K562 (cell line): ENCODE data around the gene GPC3. TPM values are rescaled to one million over a fixed set of nuclear protein-coding genes. Genes with fewer than 3 reads are reported as not detected.

Experiments
- ATAC-seq: fragments of 200-7000 bp; cut with Tn5 transposase; 3 replicates; pipeline ENCODE4 v1.9.1; 2020; ENCODE audit warnings: moderate library complexity
- BruUV-seq: library from RNA; stranded (reverse); fragments of 400-500 nt; replicated peaks from 2 replicates; lab custom pipeline; 2021; lab: Mats Ljungman, UMichigan
- CTCF ChIA-PET: fragments of 300-600 bp; formaldehyde crosslinking; extraction: SDS; loops from one replicate; lab custom pipeline; 2021; ENCODE audit warnings: low intra/inter-chr PET ratio; lab: Yijun Ruan, JAX
- POLR2A ChIA-PET: fragments of 300-600, 350-650 bp; sonication (Branson Sonifier 250); formaldehyde crosslinking; extraction: SDS; loops from one replicate; lab custom pipeline; 2021; ENCODE audit warnings: antibody characterized with exemption, inconsistent platforms; lab: Yijun Ruan, JAX
- DNase-seq, 4 experiments: peaks; one replicate each; pipeline versions ENCODE4 v3.0.0 to v3.0.0-alpha.2; 2011 to 2018; ENCODE audit warnings: low spot score in 3 of 4, mixed read lengths in 3 of 4; ENCODE audit errors: extremely low read depth in 1 of 4
- FAIRE-seq: peaks from 2 replicates; lab custom pipeline; 2011; peaks lifted over from hg19 to GRCh38; lab: Jason Lieb, UNC
- H2AFZ ChIP-seq: 2 replicates; pipeline ENCODE4 v1.6.0; 2011; ENCODE audit warnings: low read depth, low read length, control low read depth, inconsistent platforms
- H3K27ac ChIP-seq: fragments of 200-600 bp; 3 replicates; pipeline ENCODE4 v1.8.0; 2011; ENCODE audit warnings: low read depth, mild to moderate bottlenecking, control low read depth, inconsistent platforms, low read length, moderate library complexity, mixed read lengths; ENCODE audit errors: extremely low read depth
- H3K27me3 ChIP-seq, 2 experiments: fragments of 300-600 bp in 1 of 2; 2 replicates in 1 of 2; 3 replicates in 1 of 2; pipeline versions ENCODE4 v1.6.0 to v1.8.0; 2011; ENCODE audit warnings: inconsistent platforms in 2 of 2, low read length in 2 of 2, mild to moderate bottlenecking in 1 of 2, mixed read lengths in 1 of 2, moderate library complexity in 1 of 2; ENCODE audit not compliant: control insufficient read depth in 2 of 2, insufficient read depth in 2 of 2
- H3K36me3 ChIP-seq: fragments of 300-600 bp; 3 replicates; pipeline ENCODE4 v1.8.0; 2011; ENCODE audit warnings: mild to moderate bottlenecking, low read length, inconsistent platforms; ENCODE audit not compliant: control insufficient read depth, insufficient read depth
- H3K4me1 ChIP-seq, 2 experiments: fragments of 200-600 bp in 1 of 2; replicated peaks in 1 of 2; 2 replicates in 1 of 2; 3 replicates in 1 of 2; pipeline versions ENCODE4 v1.5.1 to v1.8.0; 2011; ENCODE audit warnings: inconsistent platforms in 2 of 2, low read length in 2 of 2, mild to moderate bottlenecking in 1 of 2, mixed read lengths in 1 of 2, moderate library complexity in 1 of 2; ENCODE audit not compliant: control insufficient read depth in 2 of 2, insufficient read depth in 2 of 2
- H3K4me2 ChIP-seq: 2 replicates; pipeline ENCODE4 v1.6.1; 2011; ENCODE audit warnings: low read length, control low read depth, inconsistent platforms, mixed read lengths; ENCODE audit not compliant: insufficient read depth
- H3K4me3 ChIP-seq: fragments of 200-600 bp; sonication (generic), shearing (Covaris generic); 2 replicates; pipeline ENCODE4 v1.5.1; 2016; ENCODE audit warnings: control low read depth, inconsistent platforms
- H3K79me2 ChIP-seq: fragments of 200-600 bp; 3 replicates; pipeline ENCODE4 v1.8.0; 2011; ENCODE audit warnings: low read length, inconsistent platforms; ENCODE audit not compliant: control insufficient read depth, insufficient read depth
- H3K9ac ChIP-seq, 2 experiments: 2 replicates each; pipeline versions ENCODE4 v1.6.0 to v1.6.1; 2011; ENCODE audit warnings: low read depth in 2 of 2, low read length in 2 of 2, control low read depth in 1 of 2, inconsistent platforms in 1 of 2, mild to moderate bottlenecking in 1 of 2, mixed read lengths in 1 of 2; ENCODE audit not compliant: insufficient read depth in 1 of 2
- H3K9me1 ChIP-seq: one replicate; pipeline ENCODE4 v1.6.0; 2011; ENCODE audit warnings: inconsistent platforms, mild to moderate bottlenecking, low read length, moderate library complexity; ENCODE audit not compliant: control insufficient read depth, insufficient read depth
- H3K9me3 ChIP-seq: replicated peaks from 2 replicates; pipeline ENCODE4 v1.5.1; 2011; ENCODE audit warnings: low read depth, low read length, inconsistent platforms; ENCODE audit not compliant: control insufficient read depth, insufficient read depth
- H4K20me1 ChIP-seq: replicated peaks from 2 replicates; pipeline ENCODE4 v1.6.1; 2011; ENCODE audit warnings: low read length, inconsistent platforms, mixed read lengths; ENCODE audit not compliant: control insufficient read depth, insufficient read depth
- BCL6 ChIP-seq: fragments of 250-450 bp; sonication (Bioruptor Pico); IDR thresholded peaks from 2 replicates; pipeline ENCODE4 v1.4.0; 2020
- BHLHE40 ChIP-seq: IDR thresholded peaks from 2 replicates; pipeline ENCODE4 v1.6.1; 2011; ENCODE audit warnings: low read length, improper control_type of control experiment
- CUX1 ChIP-seq: fragments of 200-800 bp; sonication (Bioruptor generic); IDR thresholded peaks from 2 replicates; pipeline ENCODE4 v1.6.1; 2016; ENCODE audit warnings: missing genetic modification characterization, missing compliant biosample characterization
- ESRRB ChIP-seq: fragments of 250-450 bp; sonication (Bioruptor Pico); IDR thresholded peaks from 2 replicates; pipeline ENCODE4 v1.5.0; 2020; ENCODE audit warnings: mild to moderate bottlenecking, moderate library complexity, borderline replicate concordance
- HMGXB4 ChIP-seq: sonication (generic); formaldehyde crosslinking; IDR thresholded peaks from 2 replicates; pipeline ENCODE4 v1.8.1; 2023; ENCODE audit warnings: mild to moderate bottlenecking, missing genetic modification reagents
- MTA3 ChIP-seq: fragments of 450-650 bp; formaldehyde crosslinking; IDR thresholded peaks from 2 replicates; pipeline ENCODE4 v1.6.1; 2017; ENCODE audit warnings: mild to moderate bottlenecking, borderline replicate concordance
- NR2C2 ChIP-seq, 2 experiments: fragments of 200-800 bp in 1 of 2; sonication (Bioruptor generic) in 1 of 2; sonication (generic) in 1 of 2; formaldehyde crosslinking in 1 of 2; IDR thresholded peaks; 2 replicates each; pipeline versions ENCODE4 v1.6.1 to v1.8.0; 2016 to 2022; ENCODE audit warnings: mild to moderate bottlenecking in 1 of 2, missing compliant biosample characterization in 1 of 2, missing genetic modification characterization in 1 of 2, missing genetic modification reagents in 1 of 2
- ZMIZ1 ChIP-seq, 2 experiments: fragments of 150-350 bp in 1 of 2; IDR thresholded peaks; 2 replicates each; pipeline ENCODE4 v1.6.1; 2012 to 2016; ENCODE audit warnings: low read depth in 2 of 2, low read length in 2 of 2, mild to moderate bottlenecking in 1 of 2, moderate library complexity in 1 of 2
- ZNF778 ChIP-seq: fragments of 450-650 bp; formaldehyde crosslinking; IDR thresholded peaks from 2 replicates; pipeline ENCODE4 v1.4.0; 2020; ENCODE audit warnings: mild to moderate bottlenecking, moderate library complexity
- ZSCAN32 ChIP-seq: fragments of 450-650 bp; formaldehyde crosslinking; IDR thresholded peaks from 2 replicates; pipeline ENCODE4 v1.4.0; 2020; ENCODE audit warnings: mild to moderate bottlenecking, moderate library complexity
- WGBS: fragments of 100-300 bp; shearing (Covaris generic); methylation state at CpG from one replicate; pipeline ENCODE4 v1.1.6; 2016; ENCODE audit warnings: low coverage, mixed read lengths; ENCODE audit not compliant: insufficient coverage; ENCODE audit errors: missing lambda C conversion rate; 5-methylcytosine and 5-hydroxymethylcytosine counted together
- in situ Hi-C: fragments of 300-500 bp; cut with MboI; formaldehyde crosslinking; loops from 4 replicates; pipeline ENCODE4 v1.15.0; 2018; ENCODE audit warnings: inconsistent platforms, mixed read lengths
- intact Hi-C: fragments of 100-400 bp; cut with micrococcal nuclease; formaldehyde crosslinking; loops from 2 replicates; pipeline ENCODE4 v1.14.2; 2022
- polyA plus RNA-seq, 8 experiments: library from polyadenylated mRNA; depleted of rRNA in 4 of 8; stranded (reverse) in 5 of 8; unstranded in 3 of 8; fragments of >200 nt; fragmentation: Nextera tagmentation in 2 of 8; fragmentation: Illumina TruSeq in 1 of 8; extraction: Ambion mirVana in 2 of 8; extraction: Trizol in 1 of 8; gene quantifications; 2 replicates each; pipeline versions ENCODE4 v1.2.1 to v1.2.3, GENCODE V29; 2011 to 2014; ENCODE audit warnings: inconsistent platforms in 1 of 8, missing spikeins in 1 of 8
- total RNA-seq, 7 experiments: library from RNA; depleted of rRNA in 6 of 7; stranded (reverse); fragments of >200 nt in 6 of 7; fragmentation: Illumina TruSeq in 2 of 7; extraction: Trizol in 2 of 7; gene quantifications; 2 replicates each; pipeline versions ENCODE4 v1.2.1 to v1.2.3, GENCODE V29; 2011 to 2021; ENCODE audit warnings: low replicate concordance in 1 of 7

The GPC3 gene
- total and polyA plus RNA-seq, 9 of the 15 experiments (the other 6 are each of a cell fraction or from before 2014, with no cell fraction given): 0.42 TPM; not detected in 8

GRCh38 chrX:133600536-133600935 lies 384.9 kb downstream of the GPC3 start:
- no peak for ATAC-seq
- CTCF ChIA-PET: no interaction called here
- Histone ChIP-seq H3K9me1 (no peaks in the 10 kb centered on the region), H3K27me3 (no peaks in the 10 kb centered on the region), H3K9me3 (no peaks in the 10 kb centered on the region), H3K4me1 (no peaks in the 10 kb centered on the region)
- no peak for DNase-seq
- no peak for TF ChIP-seq ZSCAN32 (CRISPR knock-in tag)
- TF ChIP-seq BCL6 (CRISPR knock-in tag): no peak
- TF ChIP-seq CUX1: no peak
- no peak for TF ChIP-seq BHLHE40
- no peak for TF ChIP-seq ZMIZ1 (IDR thresholded peaks at IDR 0.05; ENCODE audit: low read depth in 2 of 2, low read length in 2 of 2)
- no peak for TF ChIP-seq MTA3
- no peak for TF ChIP-seq ESRRB (CRISPR knock-in tag)
- no peak for TF ChIP-seq NR2C2 (CRISPR knock-in tag; IDR thresholded peaks at IDR 0.05)
- TF ChIP-seq NR2C2 (tag; IDR thresholded peaks at IDR 0.05): no peak
- no peak for TF ChIP-seq HMGXB4 (CRISPR knock-in tag)
- no peak for TF ChIP-seq ZNF778 (CRISPR knock-in tag)
- TF ChIP-seq, all 486 proteins: peak for 0
- in situ Hi-C loops (no loop called here), intact Hi-C loops (no loop called here)
- H3K9ac ChIP-seq: no peak overlapping the region
- no peak overlapping the region for H3K4me3 ChIP-seq
- BruUV-seq: no TSS peak
- H3K4me2 ChIP-seq: no peak overlapping the region
- no peak for FAIRE-seq
- H3K79me2 ChIP-seq: no peaks in the 10 kb centered on the region
- H3K36me3 ChIP-seq: no peaks in the 10 kb centered on the region
- no peak overlapping the region for H2AFZ ChIP-seq
- no peak overlapping the region for H3K27ac ChIP-seq
- 0% methylated on average over 1 of the region's 1 CpG for WGBS
- POLR2A ChIA-PET: no interaction called here
- H4K20me1 ChIP-seq: no peaks in the 10 kb centered on the region
